AG09319 (cell line): ENCODE measurements around the gene TMEM63C.

Experiments used
- DNase-seq: peaks from one replicate; pipeline ENCODE4 v3.0.0-alpha.2; 2010; ENCODE audit warnings: low read depth; ENCODE audit errors: extremely low read depth
- TF ChIP-seq, protein P1 (sequence below): IDR thresholded peaks from 2 replicates; pipeline ENCODE4 v1.5.1; 2011; ENCODE audit warnings: low read depth, mild to moderate bottlenecking, inconsistent platforms, low read length, moderate library complexity

The TMEM63C gene

DNA sequence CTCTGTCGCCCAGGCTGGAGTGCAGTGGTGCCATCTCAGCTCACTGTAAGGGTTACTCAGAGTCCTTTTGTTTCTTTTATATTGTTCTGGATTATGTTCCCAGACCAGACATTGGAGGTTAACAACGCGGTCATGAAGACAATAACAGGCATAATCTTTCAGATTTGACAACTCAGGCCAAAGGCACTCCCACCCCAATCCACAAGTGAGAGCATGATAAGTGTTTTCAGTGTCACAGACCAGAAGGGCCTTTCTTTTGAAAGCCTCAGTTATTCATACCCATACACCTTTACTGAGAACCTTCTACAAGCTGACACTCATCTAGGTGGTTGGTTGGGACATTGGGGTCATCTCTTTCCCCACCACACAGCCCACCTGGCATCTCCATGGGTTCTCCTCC lies 2.9 kb upstream of the TMEM63C start:
- TF ChIP-seq, protein P1, sequence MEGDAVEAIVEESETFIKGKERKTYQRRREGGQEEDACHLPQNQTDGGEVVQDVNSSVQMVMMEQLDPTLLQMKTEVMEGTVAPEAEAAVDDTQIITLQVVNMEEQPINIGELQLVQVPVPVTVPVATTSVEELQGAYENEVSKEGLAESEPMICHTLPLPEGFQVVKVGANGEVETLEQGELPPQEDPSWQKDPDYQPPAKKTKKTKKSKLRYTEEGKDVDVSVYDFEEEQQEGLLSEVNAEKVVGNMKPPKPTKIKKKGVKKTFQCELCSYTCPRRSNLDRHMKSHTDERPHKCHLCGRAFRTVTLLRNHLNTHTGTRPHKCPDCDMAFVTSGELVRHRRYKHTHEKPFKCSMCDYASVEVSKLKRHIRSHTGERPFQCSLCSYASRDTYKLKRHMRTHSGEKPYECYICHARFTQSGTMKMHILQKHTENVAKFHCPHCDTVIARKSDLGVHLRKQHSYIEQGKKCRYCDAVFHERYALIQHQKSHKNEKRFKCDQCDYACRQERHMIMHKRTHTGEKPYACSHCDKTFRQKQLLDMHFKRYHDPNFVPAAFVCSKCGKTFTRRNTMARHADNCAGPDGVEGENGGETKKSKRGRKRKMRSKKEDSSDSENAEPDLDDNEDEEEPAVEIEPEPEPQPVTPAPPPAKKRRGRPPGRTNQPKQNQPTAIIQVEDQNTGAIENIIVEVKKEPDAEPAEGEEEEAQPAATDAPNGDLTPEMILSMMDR: no peak
- no peak for DNase-seq

DNA sequence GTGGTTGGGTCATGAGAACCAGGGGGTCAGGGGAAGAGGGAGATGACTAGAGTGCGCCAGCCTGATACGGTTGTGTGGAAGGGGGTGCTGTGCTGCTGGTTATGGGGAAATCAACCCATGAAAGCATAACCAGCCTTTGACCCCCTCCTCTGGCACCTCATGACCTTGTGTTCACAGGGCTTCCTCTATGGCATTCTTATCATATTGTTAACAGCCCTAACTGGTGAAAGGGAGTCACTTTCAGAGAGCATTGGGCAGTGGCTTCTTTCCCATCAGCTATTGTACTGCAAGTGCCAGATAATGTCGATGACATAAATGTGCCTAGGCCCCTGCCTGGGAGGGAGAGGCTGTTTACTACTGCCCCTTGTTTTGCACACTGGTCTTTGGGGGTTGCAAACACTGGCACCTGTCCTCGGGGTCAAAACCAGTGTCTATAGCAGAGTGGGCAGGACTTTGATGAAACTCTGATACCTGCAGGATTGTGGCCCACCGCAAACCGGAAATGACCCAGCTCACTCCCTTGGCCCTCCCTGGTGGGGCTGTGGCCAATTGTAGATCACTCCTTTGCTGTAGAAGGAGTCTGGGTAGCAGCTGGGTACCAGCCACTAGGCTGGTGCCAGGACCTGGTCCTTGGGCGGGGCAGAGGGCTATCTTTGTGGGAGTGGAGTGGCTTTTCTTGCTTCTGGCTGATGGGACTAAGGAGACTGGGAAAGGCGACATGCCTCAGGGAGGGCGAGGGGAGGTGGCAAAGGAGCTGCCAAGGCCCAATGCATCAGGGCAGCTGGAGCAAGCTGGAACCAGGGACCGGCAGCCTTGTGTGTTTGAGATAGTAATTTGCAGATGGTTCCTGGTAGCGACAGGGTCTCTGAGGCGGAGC lies 634 bp upstream of the TMEM63C start:
- no peak for DNase-seq
- TF ChIP-seq, protein P1: no peak

- TF ChIP-seq, protein P1: no peak
- no peak for DNase-seq
Measured at GRCh38 chr14:77183896-77184295, 2.3 kb downstream of the TMEM63C start.

GRCh38 chr14:77184396-77185092 lies 2.9 kb downstream of the TMEM63C start:
- no peak for DNase-seq
- TF ChIP-seq, protein P1: no peak

DNA sequence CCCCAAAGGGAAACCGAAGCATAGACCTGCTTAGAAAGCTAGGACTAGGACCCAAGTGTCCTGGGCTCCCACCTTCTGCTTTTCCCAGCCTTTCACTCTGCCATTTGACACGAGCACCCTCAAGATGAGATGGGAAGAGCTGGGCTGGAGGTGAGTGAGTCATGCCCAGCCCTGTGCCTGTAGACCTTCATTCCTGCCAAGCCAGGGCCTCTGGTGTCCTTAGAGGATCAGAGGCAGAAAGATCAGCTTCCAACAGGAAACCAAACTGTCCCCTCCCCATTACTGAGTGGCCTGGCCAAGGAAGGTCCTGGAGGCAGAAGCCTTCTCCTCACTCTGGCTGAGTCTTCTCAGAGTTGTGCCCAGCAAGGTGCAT lies 3.5 kb downstream of the TMEM63C start:
- TF ChIP-seq, protein P1: no peak
- DNase-seq: no peak

DNA sequence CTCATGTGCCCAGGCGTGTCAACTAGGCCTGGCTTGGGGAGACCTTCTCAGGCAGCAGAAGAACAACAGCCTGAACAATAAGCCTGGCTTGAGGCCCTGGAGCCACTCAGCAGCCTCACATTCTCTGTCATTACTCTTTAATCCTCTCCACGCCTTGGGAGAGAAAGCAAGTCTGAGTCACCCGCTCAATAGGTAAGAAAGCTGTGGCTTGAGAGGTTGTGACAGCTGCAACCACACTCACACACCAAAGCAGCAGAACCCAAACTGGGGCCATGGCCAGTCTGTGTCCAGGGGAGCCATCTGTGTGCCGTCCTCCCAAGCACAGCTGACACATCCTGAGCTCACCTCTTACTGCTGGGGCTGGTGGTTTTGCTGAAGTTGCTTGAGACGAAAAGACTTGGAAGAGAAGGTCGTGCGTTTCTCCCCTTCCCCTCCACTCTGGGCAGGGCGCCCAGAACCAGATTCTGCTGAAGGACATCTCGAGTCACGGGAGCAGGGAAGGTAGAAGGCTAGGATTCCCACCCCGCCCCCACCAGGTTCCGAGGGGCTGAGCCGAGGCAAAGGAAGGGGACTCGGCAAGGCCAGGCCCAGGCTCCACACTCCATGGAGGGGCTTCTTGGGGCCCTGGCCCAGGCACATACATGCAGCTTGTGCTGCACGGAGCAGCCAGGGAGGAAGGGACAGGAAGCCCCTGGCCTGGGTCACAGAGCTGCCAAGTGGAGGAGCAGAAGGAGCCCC lies 5.5 kb downstream of the TMEM63C start:
- DNase-seq: no peak
- TF ChIP-seq, protein P1: no peak
